Activated T-cell treated with anti-CD3 and anti-CD28 coated beads, Interleukin-2, amount 50 U/mL, for 24 hours (primary cell): Measurements from ENCODE around the gene LRRC39.
A peak's percentile ranks its signal among the peaks of the same experiment; 100 is the strongest.

ENCODE experiments used
- DNase-seq: peaks from one replicate; pipeline ENCODE4 v3.0.0-alpha.2; 2020
- H3K27ac Mint-ChIP-seq: 2 replicates; pipeline ENCODE4 v1.8.0; 2020; ENCODE audit warnings: mild to moderate bottlenecking, mixed read lengths
- H3K27me3 Mint-ChIP-seq: 2 replicates; pipeline ENCODE4 v1.8.0; 2020; ENCODE audit warnings: mixed read lengths
- H3K36me3 Mint-ChIP-seq: 2 replicates; pipeline ENCODE4 v1.8.0; 2020; ENCODE audit warnings: low read depth, mixed read lengths
- H3K4me1 Mint-ChIP-seq: 2 replicates; pipeline ENCODE4 v1.8.0; 2020; ENCODE audit warnings: low read depth, mixed read lengths
- H3K4me3 Mint-ChIP-seq: 2 replicates; pipeline ENCODE4 v1.8.0; 2020; ENCODE audit warnings: mild to moderate bottlenecking, moderate library complexity, mixed read lengths
- H3K9me3 Mint-ChIP-seq: 2 replicates; pipeline ENCODE4 v1.8.0; 2020; ENCODE audit warnings: mixed read lengths

LRRC39 gene

GRCh38 chr1:100183370-100183769 is 5.3 kb upstream of the LRRC39 start:
- Mint-ChIP-seq H3K27me3 (no peaks in the 10 kb centered on the region), H3K36me3 (no peaks in the 10 kb centered on the region), H3K27ac (no peak overlapping the region), H3K9me3 (no peaks in the 10 kb centered on the region), H3K4me3 (no peak overlapping the region), H3K4me1 (no peaks in the 10 kb centered on the region)
- DNase-seq: no peak

- Mint-ChIP-seq H3K4me1 (no peaks in the 10 kb centered on the region), H3K27ac (no peak overlapping the region), H3K27me3 (no peaks in the 10 kb centered on the region), H3K36me3 (no peaks in the 10 kb centered on the region), H3K4me3 (no peak overlapping the region), H3K9me3 (no peaks in the 10 kb centered on the region)
- DNase-seq: no peak
These were observed 588 bp downstream of the LRRC39 start for GRCh38 chr1:100177295-100178041.

GRCh38 chr1:100168051-100168450 is 10.0 kb downstream of the LRRC39 start:
- H3K9me3 Mint-ChIP-seq: no peaks in the 10 kb centered on the region

GRCh38 chr1:100164702-100165101 is 13.4 kb downstream of the LRRC39 start:
- no peaks in the 10 kb centered on the region for H3K27me3 Mint-ChIP-seq
- H3K4me3 Mint-ChIP-seq: no peak overlapping the region
- no peaks in the 10 kb centered on the region for H3K9me3 Mint-ChIP-seq
- no peak overlapping the region for H3K27ac Mint-ChIP-seq
- no peaks in the 10 kb centered on the region for H3K36me3 Mint-ChIP-seq
- DNase-seq: no peak
- no peaks in the 10 kb centered on the region for H3K4me1 Mint-ChIP-seq

More at GRCh38 chr1:100168051-100168450, 10.0 kb downstream of the LRRC39 start:
- no peak for DNase-seq
- Mint-ChIP-seq H3K27me3 (no peaks in the 10 kb centered on the region), H3K4me3 (no peak overlapping the region), H3K36me3 (no peaks in the 10 kb centered on the region), H3K27ac (no peak overlapping the region), H3K4me1 (no peaks in the 10 kb centered on the region)

GRCh38 chr1:100164216-100164615 is 13.8 kb downstream of the LRRC39 start:
- no peaks in the 10 kb centered on the region for H3K9me3 Mint-ChIP-seq

GRCh38 chr1:100162881-100163280 is 15.2 kb downstream of the LRRC39 start:
- no peaks in the 10 kb centered on the region for H3K27me3 Mint-ChIP-seq
- H3K4me3 Mint-ChIP-seq: no peak overlapping the region

More at GRCh38 chr1:100164216-100164615, 13.8 kb downstream of the LRRC39 start:
- Mint-ChIP-seq H3K27me3 (no peaks in the 10 kb centered on the region), H3K36me3 (no peaks in the 10 kb centered on the region), H3K4me1 (no peaks in the 10 kb centered on the region), H3K4me3 (no peak overlapping the region), H3K27ac (no peak overlapping the region)
- no peak for DNase-seq

GRCh38 chr1:100152271-100152670 is 25.8 kb downstream of the LRRC39 start:
- Mint-ChIP-seq H3K4me1 (peaks cover 9% of the 10 kb centered on the region), H3K27ac (peak overlapping the region; percentile 12), H3K36me3 (peaks cover 32% of the 10 kb centered on the region), H3K4me3 (no peak overlapping the region), H3K9me3 (no peaks in the 10 kb centered on the region), H3K27me3 (no peaks in the 10 kb centered on the region)
- DNase-seq: no peak

More at GRCh38 chr1:100162881-100163280, 15.2 kb downstream of the LRRC39 start:
- no peak for DNase-seq
- Mint-ChIP-seq H3K4me1 (no peaks in the 10 kb centered on the region), H3K36me3 (no peaks in the 10 kb centered on the region), H3K27ac (no peak overlapping the region), H3K9me3 (no peaks in the 10 kb centered on the region)

- Mint-ChIP-seq H3K27ac (no peak overlapping the region), H3K4me3 (no peak overlapping the region), H3K36me3 (peaks cover 35% of the 10 kb centered on the region), H3K9me3 (no peaks in the 10 kb centered on the region), H3K4me1 (peaks cover 9% of the 10 kb centered on the region), H3K27me3 (no peaks in the 10 kb centered on the region)
- DNase-seq: no peak
These were observed 26.4 kb downstream of the LRRC39 start for GRCh38 chr1:100151679-100152078.

- DNase-seq: no peak
- no peak overlapping the region for H3K27ac Mint-ChIP-seq
- H3K36me3 Mint-ChIP-seq: peaks cover 71% of the 10 kb centered on the region
- no peak overlapping the region for H3K4me3 Mint-ChIP-seq
- peaks cover 9% of the 10 kb centered on the region for H3K4me1 Mint-ChIP-seq
- no peaks in the 10 kb centered on the region for H3K9me3 Mint-ChIP-seq
- no peaks in the 10 kb centered on the region for H3K27me3 Mint-ChIP-seq
These were observed 30.2 kb downstream of the LRRC39 start for GRCh38 chr1:100147875-100148274.

- peaks cover 78% of the 10 kb centered on the region for H3K36me3 Mint-ChIP-seq
- no peak overlapping the region for H3K4me3 Mint-ChIP-seq
- H3K9me3 Mint-ChIP-seq: no peaks in the 10 kb centered on the region
- DNase-seq: no peak
- no peak overlapping the region for H3K27ac Mint-ChIP-seq
- peaks cover 4% of the 10 kb centered on the region for H3K4me1 Mint-ChIP-seq
- no peaks in the 10 kb centered on the region for H3K27me3 Mint-ChIP-seq
These were observed 31.1 kb downstream of the LRRC39 start for GRCh38 chr1:100146958-100147357.

GRCh38 chr1:100145116-100145515 is 32.9 kb downstream of the LRRC39 start:
- H3K36me3 Mint-ChIP-seq: peaks cover 87% of the 10 kb centered on the region
- no peak for DNase-seq
- H3K27me3 Mint-ChIP-seq: no peaks in the 10 kb centered on the region
- no peaks in the 10 kb centered on the region for H3K4me1 Mint-ChIP-seq
- no peaks in the 10 kb centered on the region for H3K9me3 Mint-ChIP-seq
- no peak overlapping the region for H3K4me3 Mint-ChIP-seq
- peak overlapping the region; percentile 35 for H3K27ac Mint-ChIP-seq

GRCh38 chr1:100142343-100142742 is 35.7 kb downstream of the LRRC39 start:
- no peak overlapping the region for H3K4me3 Mint-ChIP-seq
- no peaks in the 10 kb centered on the region for H3K9me3 Mint-ChIP-seq
- peaks cover 91% of the 10 kb centered on the region for H3K36me3 Mint-ChIP-seq
- peak overlapping the region; percentile 6 for H3K27ac Mint-ChIP-seq
- H3K27me3 Mint-ChIP-seq: no peaks in the 10 kb centered on the region
- no peak for DNase-seq
- peaks cover 3% of the 10 kb centered on the region for H3K4me1 Mint-ChIP-seq

GRCh38 chr1:100141192-100141591 is 36.9 kb downstream of the LRRC39 start:
- Mint-ChIP-seq H3K36me3 (peaks cover 92% of the 10 kb centered on the region), H3K9me3 (no peaks in the 10 kb centered on the region), H3K27ac (peak overlapping the region; percentile 35), H3K4me3 (no peak overlapping the region), H3K4me1 (peaks cover 3% of the 10 kb centered on the region), H3K27me3 (no peaks in the 10 kb centered on the region)
- no peak for DNase-seq

GRCh38 chr1:100137602-100138001 is 40.5 kb downstream of the LRRC39 start:
- no peak for DNase-seq
- H3K27ac Mint-ChIP-seq: no peak overlapping the region

GRCh38 chr1:100134872-100135271 is 43.2 kb downstream of the LRRC39 start:
- Mint-ChIP-seq H3K4me1 (peaks cover 38% of the 10 kb centered on the region), H3K27ac (peak overlapping the region; percentile 0), H3K4me3 (peak overlapping the region; percentile 66), H3K27me3 (no peaks in the 10 kb centered on the region), H3K9me3 (no peaks in the 10 kb centered on the region), H3K36me3 (peaks cover 60% of the 10 kb centered on the region)
- DNase-seq: no peak

More at GRCh38 chr1:100137602-100138001, 40.5 kb downstream of the LRRC39 start:
- Mint-ChIP-seq H3K27me3 (no peaks in the 10 kb centered on the region), H3K4me3 (no peak overlapping the region), H3K36me3 (peaks cover 78% of the 10 kb centered on the region), H3K4me1 (peaks cover 17% of the 10 kb centered on the region), H3K9me3 (no peaks in the 10 kb centered on the region)
